ENCODE data around the gene AIMP2. TPM values are rescaled to one million over a fixed set of nuclear protein-coding genes. Genes with fewer than 3 reads are reported as not detected.
"Not testable (repeated sequence)": the region's sequence is repeated elsewhere in the genome, so short reads cannot be mapped to it uniquely, and the experiment has no call there.

Gene AIMP2
- 10 to 100 TPM; 22.6 to 27.4 TPM for total RNA-seq
- long read RNA-seq, donor 1, transcript AIMP2-201 (4 exons, 1,225 nt), result major isoform, 14 of 21 reads
- long read RNA-seq, donor 1, partial matches to known transcripts, result 2 of 21 reads
- long read RNA-seq, donor 1, other reads (novel, unspliced or antisense), result 4 of 21 reads
- long read RNA-seq, donor 2, transcript AIMP2-201 (4 exons, 1,225 nt), result major isoform, 65 of 86 reads
- long read RNA-seq, donor 2, partial matches to known transcripts, result 1 of 86 reads
- long read RNA-seq, donor 2, other reads (novel, unspliced or antisense), result 19 of 86 reads

DNA sequence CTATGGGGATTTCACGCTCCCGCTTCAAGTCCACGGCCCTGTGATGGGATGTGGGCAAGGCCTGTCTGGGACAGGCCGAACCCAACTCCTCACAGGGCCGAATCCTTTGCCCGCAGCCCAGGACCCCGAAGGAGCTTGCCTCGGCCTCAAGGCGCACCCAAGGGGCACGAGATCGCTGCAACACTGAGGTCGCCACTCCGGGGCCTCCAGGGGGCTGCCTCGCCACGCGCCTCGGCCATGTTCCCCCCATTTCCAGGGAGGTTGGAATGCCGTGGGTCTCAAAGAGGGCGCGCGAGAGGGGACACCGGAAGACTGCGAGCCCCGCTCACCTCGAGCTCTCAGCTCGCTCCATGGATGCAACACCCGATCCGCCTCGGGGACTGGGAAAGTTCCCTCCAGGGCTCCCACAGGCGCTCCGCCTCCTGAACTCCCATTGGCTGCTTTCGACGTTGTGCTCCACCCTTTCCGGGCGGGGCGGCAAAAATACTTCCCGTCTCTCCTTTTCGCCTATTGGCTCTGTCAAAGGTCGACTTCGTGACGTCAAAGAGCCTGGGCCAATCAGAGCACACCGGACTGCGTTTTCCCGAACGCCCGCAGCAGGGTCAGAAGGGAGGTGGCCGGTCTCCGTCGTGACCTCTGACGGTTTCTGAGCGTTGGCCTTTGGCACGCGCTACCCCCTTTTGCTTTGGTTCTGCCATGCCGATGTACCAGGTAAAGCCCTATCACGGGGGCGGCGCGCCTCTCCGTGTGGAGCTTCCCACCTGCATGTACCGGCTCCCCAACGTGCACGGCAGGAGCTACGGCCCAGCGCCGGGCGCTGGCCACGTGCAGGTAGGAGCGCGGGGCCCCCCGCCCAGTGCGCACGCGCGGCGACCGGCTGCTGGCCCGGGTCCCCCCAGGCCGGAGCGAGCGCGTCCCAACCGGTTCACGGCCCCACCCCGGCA is at the start of gene AIMP2, which contains the start of gene PMS2:
TSS of gene AIMP2 (plus strand) at position 605 of the 944 bp plus-strand sequence. CDS start at position 697, 92 bp downstream.
TSS of gene PMS2 (minus strand) at position 382 of the 944 bp plus-strand sequence. CDS start at position 352, 30 bp downstream.
- DNase-seq (ENCODE audit: low spot score), result peak; percentile 99
- intact Hi-C loops (cut with DNase I), result no loop called here

GRCh38 chr7:5963205-5963604 is 45.9 kb upstream of the AIMP2 start:
- DNase-seq (ENCODE audit: low spot score); intact Hi-C loops (cut with DNase I): not testable (repeated sequence)

- DNase-seq (ENCODE audit: low spot score); intact Hi-C loops (cut with DNase I): not testable (repeated sequence)
Observed at GRCh38 chr7:5963810-5964209, 45.3 kb upstream of the AIMP2 start.

DNA sequence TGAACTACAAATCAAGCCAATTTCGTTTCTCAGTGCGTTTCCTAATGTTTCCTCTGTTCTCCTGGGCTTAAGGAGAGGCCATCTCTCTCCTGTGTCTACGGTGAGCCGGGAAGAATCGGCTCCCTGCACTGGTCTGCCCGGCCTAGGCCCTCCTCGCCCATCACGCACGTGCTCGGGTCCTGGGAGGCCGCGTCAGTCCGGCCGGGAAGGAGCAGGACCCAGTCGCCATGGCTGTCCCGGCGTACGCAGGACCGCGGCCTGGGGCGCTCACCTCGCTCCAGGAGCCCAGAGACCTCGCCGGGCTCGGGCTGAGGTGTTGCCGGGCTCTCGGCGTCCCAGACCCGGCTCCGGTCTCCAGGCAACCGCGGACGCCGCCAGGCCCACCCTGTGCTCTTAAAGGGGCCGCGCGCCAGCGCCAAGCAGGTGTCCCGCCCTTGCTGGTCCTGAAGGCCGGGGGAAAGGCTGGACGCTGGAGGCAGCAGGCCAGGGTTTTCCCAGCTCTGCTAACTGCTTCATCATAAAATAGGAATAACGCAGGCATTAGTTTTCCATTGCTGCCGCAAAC is 38.6 kb upstream of the AIMP2 start, which contains the start of gene RSPH10B:
TSS of gene RSPH10B (minus strand) at position 343 of the 565 bp plus-strand sequence. CDS start 3,573 bp downstream, outside the sequence.
- DNase-seq (ENCODE audit: low spot score); intact Hi-C loops (cut with DNase I): not testable (repeated sequence)

DNA sequence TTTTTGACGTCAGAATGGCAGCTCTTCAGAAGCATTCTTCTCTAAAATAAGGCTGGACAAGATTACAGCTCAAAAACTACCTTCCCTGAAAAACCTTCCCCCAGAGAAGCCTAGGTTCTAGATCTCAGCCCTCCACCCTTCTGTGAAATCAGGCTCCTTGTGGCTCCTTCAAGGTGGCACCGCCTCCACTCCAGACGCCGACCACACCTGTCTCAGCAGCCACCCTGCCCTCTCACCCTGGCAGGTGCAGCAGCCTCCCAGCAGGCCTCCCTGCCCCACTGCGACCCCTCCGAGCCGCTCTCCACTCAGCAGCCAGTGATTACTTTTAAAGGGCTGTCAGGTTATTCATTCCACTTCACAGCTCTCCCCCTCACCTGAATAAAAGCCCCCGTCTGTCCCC is 35.5 kb upstream of the AIMP2 start:
- DNase-seq (ENCODE audit: low spot score); intact Hi-C loops (cut with DNase I): not testable (repeated sequence)

- intact Hi-C loops (cut with DNase I); DNase-seq (ENCODE audit: low spot score): not testable (repeated sequence)
Observed at GRCh38 chr7:5979680-5980314, 29.3 kb upstream of the AIMP2 start.

- DNase-seq (ENCODE audit: low spot score); intact Hi-C loops (cut with DNase I): not testable (repeated sequence)
Observed at GRCh38 chr7:5987061-5987460, 22.0 kb upstream of the AIMP2 start.

DNA sequence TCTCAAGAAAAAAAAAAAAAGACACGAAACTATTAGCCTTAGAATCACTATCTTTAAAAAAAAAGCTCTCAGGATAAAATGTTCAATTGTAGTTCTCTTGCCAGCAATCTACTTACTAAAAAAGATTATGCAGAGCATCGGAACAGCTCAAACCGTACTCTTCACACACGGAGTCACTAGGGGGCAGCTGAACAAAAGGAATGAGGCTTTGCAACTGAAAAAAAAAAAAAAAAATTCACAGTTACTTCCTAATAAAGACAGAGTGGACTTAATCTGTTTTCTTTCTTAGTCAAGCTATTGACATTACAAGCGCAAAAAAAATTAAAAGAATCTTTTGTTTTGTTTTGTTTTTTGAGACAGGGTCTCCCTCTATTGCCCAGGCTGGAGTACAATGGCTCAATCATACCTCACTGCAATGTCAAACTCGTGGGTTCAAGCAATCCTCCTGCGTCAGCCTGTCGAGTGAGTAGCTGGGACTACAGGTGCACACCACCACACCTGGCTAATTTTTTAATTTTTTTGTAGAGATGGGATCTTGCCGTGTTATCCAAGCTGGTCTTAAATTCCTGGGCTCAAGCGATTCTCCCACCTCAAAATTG is 11.8 kb upstream of the AIMP2 start:
- no peak for DNase-seq (ENCODE audit: low spot score)
- intact Hi-C loops (cut with DNase I), result loop anchor here (5.0 to 10.0 kb wide), 3 partner anchors 327 to 595 kb away; partner anchors contain the start of gene INTS15 (in 1 of the 2)

DNA sequence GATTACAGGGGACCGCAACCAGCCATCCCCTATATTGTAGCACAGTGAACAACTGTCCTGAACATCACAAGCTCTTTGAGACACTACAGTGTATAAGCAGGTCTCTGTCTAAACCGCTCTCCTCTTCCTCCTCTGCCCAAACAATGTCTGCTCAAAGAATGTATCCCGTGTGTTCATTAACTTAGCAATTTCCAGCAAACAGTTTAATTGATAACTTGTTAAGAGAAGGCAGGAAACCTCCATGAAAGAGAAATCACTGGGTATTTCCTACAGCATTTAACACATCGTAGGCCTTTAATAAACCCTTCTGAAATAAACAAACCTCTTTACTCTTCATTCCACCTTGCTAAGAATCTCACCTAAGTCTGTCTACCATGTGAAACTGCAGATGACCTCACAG is 1.7 kb upstream of the AIMP2 start:
- intact Hi-C loops (cut with DNase I), result no loop called here
- DNase-seq (ENCODE audit: low spot score), result no peak

DNA sequence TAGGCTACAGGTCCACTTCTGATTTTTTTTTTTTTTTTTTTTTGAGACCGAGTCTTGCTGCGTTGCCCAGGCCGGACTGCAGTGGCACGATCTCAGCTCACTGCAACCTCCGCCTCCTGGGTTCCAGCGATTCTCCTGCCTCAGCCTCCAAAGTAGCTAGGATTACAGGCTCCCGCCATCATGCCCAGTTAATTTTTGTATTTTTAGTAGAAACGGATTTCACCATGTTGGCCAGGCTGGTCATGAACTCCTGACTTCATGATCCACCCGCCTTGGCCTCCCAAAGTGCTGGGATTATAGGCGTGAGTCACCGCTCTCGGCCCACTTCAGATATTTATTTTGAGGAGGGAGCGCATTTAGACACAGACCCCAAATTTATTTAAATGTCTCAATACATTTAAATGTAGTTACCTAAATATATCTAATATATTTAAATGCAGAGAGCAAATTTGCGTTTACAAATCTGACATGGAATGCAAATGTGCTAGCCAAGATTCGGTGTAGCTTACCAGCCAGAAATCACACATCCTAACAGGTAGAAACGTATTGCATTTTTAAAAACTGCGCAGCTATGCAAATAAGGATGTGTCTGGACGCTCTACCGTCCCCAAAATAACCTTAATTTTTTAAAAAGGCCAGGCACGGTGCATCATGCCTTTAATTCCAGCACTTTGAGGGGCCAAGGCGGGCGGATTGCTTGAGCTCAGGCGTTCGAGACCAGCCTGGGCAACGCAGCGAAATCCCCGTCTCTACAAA is 1.1 kb upstream of the AIMP2 start:
- DNase-seq (ENCODE audit: low spot score); intact Hi-C loops (cut with DNase I): not testable (repeated sequence)

DNA sequence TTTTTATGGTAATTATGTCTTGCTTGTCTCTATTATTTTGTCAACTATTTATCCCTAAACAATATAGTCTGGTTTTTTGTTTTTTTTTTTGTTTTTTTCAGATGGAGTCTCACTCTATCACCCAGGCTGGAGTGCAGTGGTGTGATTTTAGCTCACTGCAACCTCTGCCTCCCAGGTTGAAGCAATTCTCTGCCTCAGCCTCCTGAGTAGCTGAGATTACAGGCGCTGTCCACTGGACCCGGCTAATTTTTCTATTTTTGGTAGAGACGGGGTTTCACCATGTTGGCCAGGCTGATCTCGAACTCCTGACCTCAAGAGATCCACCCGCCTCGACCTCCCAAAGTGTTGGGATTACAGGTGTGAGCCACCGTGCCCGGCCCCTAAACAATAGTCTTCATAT is 1.3 kb downstream of the AIMP2 start:
- intact Hi-C loops (cut with DNase I); DNase-seq (ENCODE audit: low spot score): not testable (repeated sequence)

DNA sequence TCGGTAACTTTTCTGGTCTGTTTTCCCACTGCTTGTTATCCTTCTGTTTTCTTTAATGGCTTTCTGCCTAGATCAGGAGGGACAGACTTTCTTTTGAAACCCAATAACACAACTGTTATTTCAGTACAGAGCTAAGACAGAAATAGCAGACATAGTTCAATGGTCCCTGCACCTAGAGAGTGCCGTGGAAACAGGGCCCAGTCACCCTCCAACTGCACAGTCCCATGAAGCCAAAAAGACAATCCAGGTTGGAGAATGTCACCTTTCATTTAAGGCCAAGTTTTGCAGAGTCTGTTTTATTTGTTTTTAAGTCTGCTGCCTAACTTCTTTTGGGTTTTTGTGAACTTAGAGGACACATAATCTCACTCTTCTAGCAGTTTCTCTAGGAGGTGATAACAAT is 2.5 kb downstream of the AIMP2 start:
- DNase-seq (ENCODE audit: low spot score), result no peak
- intact Hi-C loops (cut with DNase I), result no loop called here

DNA sequence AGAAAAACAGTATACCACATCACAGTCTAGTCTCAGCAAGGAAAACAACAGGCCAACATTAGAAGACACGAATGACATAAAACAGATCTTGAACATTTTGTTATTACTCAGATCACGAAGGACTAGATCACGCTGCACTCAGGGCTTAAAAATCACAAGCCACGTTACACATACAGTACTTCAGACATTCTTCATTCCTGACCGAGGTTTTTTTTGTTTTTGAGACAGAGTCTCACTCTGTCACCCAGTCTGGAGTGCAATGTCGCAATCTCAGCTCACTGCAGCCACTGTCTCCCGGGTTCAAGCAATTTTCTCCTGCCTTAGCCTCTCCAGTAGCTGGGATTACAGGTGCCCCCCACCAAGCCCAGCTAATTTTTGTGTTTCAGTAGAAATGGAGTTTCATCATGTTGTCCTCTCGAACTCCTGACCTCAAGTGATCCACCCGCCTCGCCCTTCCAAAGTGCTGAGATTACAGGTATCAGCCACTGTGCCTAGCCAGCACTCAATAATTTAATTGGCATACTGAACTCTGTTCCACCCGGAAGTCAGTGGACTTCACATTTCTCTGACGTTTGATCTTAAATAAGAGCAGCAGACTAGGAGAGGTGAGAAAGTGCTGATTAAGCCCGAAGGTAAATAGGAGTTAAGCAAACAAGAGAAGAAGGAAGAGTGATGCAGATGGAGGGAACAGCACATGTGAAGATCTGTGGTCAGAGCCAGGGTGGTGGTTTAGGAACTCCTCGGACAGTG is 3.5 kb downstream of the AIMP2 start:
- intact Hi-C loops (cut with DNase I), result no loop called here
- DNase-seq (ENCODE audit: low spot score), result no peak

GRCh38 chr7:6015917-6016652 is 7.0 kb downstream of the AIMP2 start:
- intact Hi-C loops (cut with DNase I), result no loop called here
- DNase-seq (ENCODE audit: low spot score), result peak; percentile 92

GRCh38 chr7:6016653-6016966 is 7.5 kb downstream of the AIMP2 start:
- intact Hi-C loops (cut with DNase I), result no loop called here
- DNase-seq (ENCODE audit: low spot score), result no peak

GRCh38 chr7:6020371-6021286 is 11.6 kb downstream of the AIMP2 start:
- intact Hi-C loops (cut with DNase I), result no loop called here
- DNase-seq (ENCODE audit: low spot score), result no peak
